OCI-LY7 (cell line): ENCODE measurements around the gene RO60.

Source experiments
- EZH2phosphoT487 ChIP-seq: fragments of 200-600 bp; sonication (generic); IDR thresholded peaks from 2 replicates; pipeline ENCODE4 v1.6.1; 2018; ENCODE audit warnings: low read depth, borderline replicate concordance, mild to moderate bottlenecking, mixed run types, antibody characterized with exemption, low read length, moderate library complexity, mixed read lengths
- TF ChIP-seq, protein P1 (sequence below): fragments of 200-600 bp; sonication (generic); conservative IDR thresholded peaks from 2 replicates; pipeline ENCODE4 v1.5.1; 2014; ENCODE audit warnings: mild to moderate bottlenecking, antibody characterized with exemption, low read length, moderate library complexity, mixed read lengths

- TF ChIP-seq, protein P1, sequence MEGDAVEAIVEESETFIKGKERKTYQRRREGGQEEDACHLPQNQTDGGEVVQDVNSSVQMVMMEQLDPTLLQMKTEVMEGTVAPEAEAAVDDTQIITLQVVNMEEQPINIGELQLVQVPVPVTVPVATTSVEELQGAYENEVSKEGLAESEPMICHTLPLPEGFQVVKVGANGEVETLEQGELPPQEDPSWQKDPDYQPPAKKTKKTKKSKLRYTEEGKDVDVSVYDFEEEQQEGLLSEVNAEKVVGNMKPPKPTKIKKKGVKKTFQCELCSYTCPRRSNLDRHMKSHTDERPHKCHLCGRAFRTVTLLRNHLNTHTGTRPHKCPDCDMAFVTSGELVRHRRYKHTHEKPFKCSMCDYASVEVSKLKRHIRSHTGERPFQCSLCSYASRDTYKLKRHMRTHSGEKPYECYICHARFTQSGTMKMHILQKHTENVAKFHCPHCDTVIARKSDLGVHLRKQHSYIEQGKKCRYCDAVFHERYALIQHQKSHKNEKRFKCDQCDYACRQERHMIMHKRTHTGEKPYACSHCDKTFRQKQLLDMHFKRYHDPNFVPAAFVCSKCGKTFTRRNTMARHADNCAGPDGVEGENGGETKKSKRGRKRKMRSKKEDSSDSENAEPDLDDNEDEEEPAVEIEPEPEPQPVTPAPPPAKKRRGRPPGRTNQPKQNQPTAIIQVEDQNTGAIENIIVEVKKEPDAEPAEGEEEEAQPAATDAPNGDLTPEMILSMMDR, result no peak
- no peak for TF ChIP-seq EZH2phosphoT487
Measured at GRCh38 chr1:193085263-193085662, 25.9 kb downstream of the RO60 start.
